GM12878 (cell line): ENCODE results near the gene MYBPHL. TPM values are rescaled to one million over a fixed set of nuclear protein-coding genes. Genes with fewer than 3 reads are reported as not detected.

Source experiments
- ATAC-seq: fragments of 200-7000 bp; cut with Tn5 transposase; 3 replicates; pipeline ENCODE4 v1.9.1; 2020; ENCODE audit warnings: mild to moderate bottlenecking, moderate library complexity
- BruUV-seq: library from RNA; stranded (reverse); fragments of 400-500 nt; replicated peaks from 2 replicates; lab custom pipeline; 2021; lab: Mats Ljungman, UMichigan
- CTCF ChIA-PET: fragments of 300-600 bp; sonication (Branson Sonifier 250); formaldehyde crosslinking; extraction: SDS; loops from one replicate; lab custom pipeline; 2021; ENCODE audit warnings: inconsistent platforms; lab: Yijun Ruan, JAX
- POLR2A ChIA-PET: fragments of 350-600 bp; formaldehyde crosslinking; extraction: SDS; loops from one replicate; lab custom pipeline; 2021; ENCODE audit warnings: inconsistent platforms; lab: Charles Lee
- RAD21 ChIA-PET: fragments of 300-600 bp; sonication (Branson Sonifier 250); formaldehyde crosslinking; loops from one replicate; lab custom pipeline; 2023; ENCODE audit warnings: antibody characterized with exemption; ENCODE audit not compliant: unreplicated experiment; lab: Charles Lee
- SMC1A ChIA-PET: fragments of 300-600 bp; sonication (Branson Sonifier 250); formaldehyde crosslinking; loops from one replicate; lab custom pipeline; 2023; ENCODE audit not compliant: unreplicated experiment, uncharacterized antibody; lab: Charles Lee
- DNase-seq: peaks from one replicate; pipeline ENCODE4 v3.0.0-alpha.2; 2011; ENCODE audit warnings: low read depth, low spot score
- FAIRE-seq: peaks from 3 replicates; lab custom pipeline; 2011; peaks lifted over from hg19 to GRCh38; lab: Jason Lieb, UNC
- H2AFZ ChIP-seq: 2 replicates; pipeline ENCODE4 v1.6.0; 2011; ENCODE audit warnings: low read depth, low read length, control low read depth; ENCODE audit not compliant: control insufficient read depth
- H3K27ac ChIP-seq: 2 replicates; pipeline ENCODE4 v1.5.1; 2011; ENCODE audit warnings: control low read depth; ENCODE audit not compliant: control insufficient read depth, insufficient read depth
- H3K27me3 ChIP-seq, 2 experiments: replicated peaks in 1 of 2; 2 replicates each; pipeline versions ENCODE4 v1.6.0 to v1.6.1; 2011; ENCODE audit warnings: low read length in 1 of 2; ENCODE audit not compliant: control insufficient read depth in 2 of 2, insufficient read depth in 2 of 2
- H3K36me3 ChIP-seq, 2 experiments: 2 replicates each; pipeline ENCODE4 v1.5.1; 2011; ENCODE audit warnings: low read length in 1 of 2; ENCODE audit not compliant: control insufficient read depth in 2 of 2, insufficient read depth in 2 of 2
- H3K4me1 ChIP-seq: 2 replicates; pipeline ENCODE4 v1.6.1; 2011; ENCODE audit warnings: mild to moderate bottlenecking, low read length, moderate library complexity, mixed read lengths; ENCODE audit not compliant: control insufficient read depth, insufficient read depth
- H3K4me2 ChIP-seq: 2 replicates; pipeline ENCODE4 v1.6.0; 2011; ENCODE audit warnings: control low read depth; ENCODE audit not compliant: control insufficient read depth, insufficient read depth
- H3K4me3 ChIP-seq: fragments of 200-600 bp; sonication (generic); 2 replicates; pipeline ENCODE4 v1.5.1; 2016
- H3K79me2 ChIP-seq: 2 replicates; pipeline ENCODE4 v1.6.0; 2011; ENCODE audit warnings: low read length; ENCODE audit not compliant: control insufficient read depth, insufficient read depth
- H3K9ac ChIP-seq: 2 replicates; pipeline ENCODE4 v1.8.0; 2011; ENCODE audit warnings: low read length, control low read depth, mixed read lengths; ENCODE audit not compliant: control insufficient read depth, insufficient read depth
- H3K9me3 ChIP-seq: replicated peaks from 3 replicates; pipeline ENCODE4 v1.5.1; 2011; ENCODE audit warnings: mild to moderate bottlenecking, low read length; ENCODE audit not compliant: control insufficient read depth, insufficient read depth
- H4K20me1 ChIP-seq: 2 replicates; pipeline ENCODE4 v1.6.0; 2011; ENCODE audit not compliant: control insufficient read depth, insufficient read depth
- SPI1 ChIP-seq: IDR thresholded peaks from 2 replicates; pipeline ENCODE4 v1.6.1; 2011; ENCODE audit warnings: low read depth, mild to moderate bottlenecking, low read length, moderate library complexity, borderline replicate concordance; ENCODE audit not compliant: insufficient read depth
- WGBS: methylation state at CpG from one replicate; pipeline ENCODE4 v1.1.6; 2016; ENCODE audit warnings: low lambda C conversion rate; ENCODE audit not compliant: insufficient replicate concordance, insufficient coverage; ENCODE audit errors: missing lambda C conversion rate; 5-methylcytosine and 5-hydroxymethylcytosine counted together
- in situ Hi-C: fragments of 300-500 bp; cut with MboI; formaldehyde crosslinking; loops from 9 replicates; pipeline ENCODE4 v1.14.3; 2018; ENCODE audit warnings: mixed read lengths
- intact Hi-C: fragments of 100-400 bp; cut with micrococcal nuclease; formaldehyde crosslinking; loops from one replicate; pipeline ENCODE4 v1.14.2; 2022; ENCODE audit not compliant: unreplicated experiment
- polyA plus RNA-seq, 11 experiments: library from polyadenylated mRNA; depleted of rRNA in 4 of 11; unstranded in 6 of 11; stranded (reverse) in 5 of 11; fragments of >200 nt; fragmentation: Nextera tagmentation in 4 of 11; fragmentation: Illumina TruSeq in 1 of 11; extraction: Ambion mirVana in 4 of 11; extraction: Trizol in 1 of 11; gene quantifications; 1 replicate in 1 of 11; 2 replicates in 10 of 11; pipeline versions ENCODE4 v1.2.1 to v1.2.3, GENCODE V29; 2011 to 2016; ENCODE audit warnings: inconsistent platforms in 2 of 11, missing spikeins in 2 of 11, low read depth in 1 of 11
- total RNA-seq, 4 experiments: library from RNA; depleted of rRNA in 3 of 4; stranded (reverse); fragments of >200 nt in 3 of 4; fragmentation: Illumina TruSeq in 1 of 4; extraction: Trizol in 1 of 4; gene quantifications; 2 replicates each; pipeline versions ENCODE4 v1.2.1 to v1.2.3, GENCODE V29; 2013 to 2021
- TF ChIP-seq, protein P1 (sequence below): fragments of 450-650 bp; IDR thresholded peaks from 2 replicates; pipeline ENCODE4 v1.6.1; 2018; ENCODE audit warnings: mild to moderate bottlenecking, low read depth, moderate library complexity; ENCODE audit not compliant: partially characterized antibody

The MYBPHL gene
- total and polyA plus RNA-seq, 10 of the 15 experiments (the other 5 are each of a cell fraction or from before 2014, with no cell fraction given): 0.16 to 0.75 (median 0.54) TPM; not detected in 7

DNA sequence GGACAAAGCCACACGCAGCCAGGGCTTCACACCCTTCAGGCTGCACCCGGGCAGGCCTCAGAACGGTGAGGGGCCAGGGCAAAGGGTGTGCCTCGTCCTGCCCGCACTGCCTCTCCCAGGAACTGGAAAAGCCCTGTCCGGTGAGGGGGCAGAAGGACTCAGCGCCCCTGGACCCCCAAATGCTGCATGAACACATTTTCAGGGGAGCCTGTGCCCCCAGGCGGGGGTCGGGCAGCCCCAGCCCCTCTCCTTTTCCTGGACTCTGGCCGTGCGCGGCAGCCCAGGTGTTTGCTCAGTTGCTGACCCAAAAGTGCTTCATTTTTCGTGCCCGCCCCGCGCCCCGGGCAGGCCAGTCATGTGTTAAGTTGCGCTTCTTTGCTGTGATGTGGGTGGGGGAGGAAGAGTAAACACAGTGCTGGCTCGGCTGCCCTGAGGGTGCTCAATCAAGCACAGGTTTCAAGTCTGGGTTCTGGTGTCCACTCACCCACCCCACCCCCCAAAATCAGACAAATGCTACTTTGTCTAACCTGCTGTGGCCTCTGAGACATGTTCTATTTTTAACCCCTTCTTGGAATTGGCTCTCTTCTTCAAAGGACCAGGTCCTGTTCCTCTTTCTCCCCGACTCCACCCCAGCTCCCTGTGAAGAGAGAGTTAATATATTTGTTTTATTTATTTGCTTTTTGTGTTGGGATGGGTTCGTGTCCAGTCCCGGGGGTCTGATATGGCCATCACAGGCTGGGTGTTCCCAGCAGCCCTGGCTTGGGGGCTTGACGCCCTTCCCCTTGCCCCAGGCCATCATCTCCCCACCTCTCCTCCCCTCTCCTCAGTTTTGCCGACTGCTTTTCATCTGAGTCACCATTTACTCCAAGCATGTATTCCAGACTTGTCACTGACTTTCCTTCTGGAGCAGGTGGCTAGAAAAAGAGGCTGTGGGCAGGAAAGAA, 32.0 kb downstream of the MYBPHL start:
- Histone ChIP-seq H3K4me3 (no peak overlapping the region), H3K4me1 (no peaks in the 10 kb centered on the region), H3K36me3 (no peaks in the 10 kb centered on the region), H4K20me1 (no peaks in the 10 kb centered on the region), H3K9ac (no peak overlapping the region), H3K79me2 (no peaks in the 10 kb centered on the region), H3K9me3 (no peaks in the 10 kb centered on the region), H3K4me2 (no peak overlapping the region), H3K27me3 (peaks cover 0 to 1% of the 10 kb centered on the region in 2 experiments; a peak in 1 of 4 replicates), H3K27ac (no peak overlapping the region), H2AFZ (no peak overlapping the region)
- no peak for DNase-seq
- ChIA-PET CTCF (interaction anchor here (5.3 kb wide), 1 partner anchor 255 kb away, joined by 122 read pairs; no protein-coding TSS in a partner anchor), POLR2A (no interaction called here), SMC1A (no interaction called here), RAD21 (no interaction called here)
- BruUV-seq: no TSS peak
- intact Hi-C loops: no loop called here
- FAIRE-seq: no peak
- in situ Hi-C loops: no loop called here
- peak; percentile 43 for ATAC-seq
- 30% methylated on average over 24 of the region's 24 CpGs for WGBS
- peak; percentile 40; the same call in 1 of the 2 replicates for TF ChIP-seq SPI1
- TF ChIP-seq, protein P1, sequence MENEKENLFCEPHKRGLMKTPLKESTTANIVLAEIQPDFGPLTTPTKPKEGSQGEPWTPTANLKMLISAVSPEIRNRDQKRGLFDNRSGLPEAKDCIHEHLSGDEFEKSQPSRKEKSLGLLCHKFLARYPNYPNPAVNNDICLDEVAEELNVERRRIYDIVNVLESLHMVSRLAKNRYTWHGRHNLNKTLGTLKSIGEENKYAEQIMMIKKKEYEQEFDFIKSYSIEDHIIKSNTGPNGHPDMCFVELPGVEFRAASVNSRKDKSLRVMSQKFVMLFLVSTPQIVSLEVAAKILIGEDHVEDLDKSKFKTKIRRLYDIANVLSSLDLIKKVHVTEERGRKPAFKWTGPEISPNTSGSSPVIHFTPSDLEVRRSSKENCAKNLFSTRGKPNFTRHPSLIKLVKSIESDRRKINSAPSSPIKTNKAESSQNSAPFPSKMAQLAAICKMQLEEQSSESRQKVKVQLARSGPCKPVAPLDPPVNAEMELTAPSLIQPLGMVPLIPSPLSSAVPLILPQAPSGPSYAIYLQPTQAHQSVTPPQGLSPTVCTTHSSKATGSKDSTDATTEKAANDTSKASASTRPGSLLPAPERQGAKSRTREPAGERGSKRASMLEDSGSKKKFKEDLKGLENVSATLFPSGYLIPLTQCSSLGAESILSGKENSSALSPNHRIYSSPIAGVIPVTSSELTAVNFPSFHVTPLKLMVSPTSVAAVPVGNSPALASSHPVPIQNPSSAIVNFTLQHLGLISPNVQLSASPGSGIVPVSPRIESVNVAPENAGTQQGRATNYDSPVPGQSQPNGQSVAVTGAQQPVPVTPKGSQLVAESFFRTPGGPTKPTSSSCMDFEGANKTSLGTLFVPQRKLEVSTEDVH: no peak
